ENCODE data around the gene NKPD1.

Gene NKPD1, protein sequence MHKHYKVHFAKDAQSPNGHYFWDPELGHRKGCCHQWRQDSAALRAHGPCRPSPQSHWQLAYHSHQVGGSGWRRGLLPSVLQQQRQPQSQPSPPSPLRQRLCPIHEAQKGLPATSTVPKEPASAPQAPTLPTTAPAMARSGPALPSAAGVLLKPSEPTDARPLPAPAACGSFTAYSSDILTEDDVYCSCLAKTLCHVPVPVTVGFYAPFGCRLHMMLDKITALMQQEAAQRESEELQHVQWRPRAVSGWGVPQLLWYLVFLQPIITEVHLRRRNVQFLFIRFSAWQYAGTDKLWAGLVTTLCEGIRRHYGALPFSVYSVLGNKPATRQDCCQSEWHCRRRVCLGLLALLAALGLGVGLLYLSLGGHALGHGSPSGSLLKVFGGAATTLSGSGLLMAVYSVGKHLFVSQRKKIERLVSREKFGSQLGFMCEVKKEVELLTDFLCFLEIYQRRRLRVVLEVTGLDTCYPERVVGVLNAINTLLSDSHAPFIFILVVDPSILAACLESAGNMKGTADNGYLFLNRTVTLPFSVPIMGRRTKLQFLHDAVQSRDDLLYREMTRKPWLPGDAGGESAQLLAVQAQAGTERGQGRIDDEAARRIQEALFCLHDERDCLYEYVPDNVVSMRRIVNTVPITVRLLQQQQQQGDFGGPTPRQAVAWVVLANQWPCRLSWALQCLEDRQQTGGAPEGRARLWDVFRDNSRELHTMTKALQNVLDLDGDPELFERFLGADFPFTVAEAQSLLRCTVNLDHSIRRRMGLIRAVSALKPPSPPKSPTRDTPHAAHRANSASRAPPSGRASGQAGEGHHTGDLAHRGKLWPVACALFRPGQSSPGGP

DNA sequence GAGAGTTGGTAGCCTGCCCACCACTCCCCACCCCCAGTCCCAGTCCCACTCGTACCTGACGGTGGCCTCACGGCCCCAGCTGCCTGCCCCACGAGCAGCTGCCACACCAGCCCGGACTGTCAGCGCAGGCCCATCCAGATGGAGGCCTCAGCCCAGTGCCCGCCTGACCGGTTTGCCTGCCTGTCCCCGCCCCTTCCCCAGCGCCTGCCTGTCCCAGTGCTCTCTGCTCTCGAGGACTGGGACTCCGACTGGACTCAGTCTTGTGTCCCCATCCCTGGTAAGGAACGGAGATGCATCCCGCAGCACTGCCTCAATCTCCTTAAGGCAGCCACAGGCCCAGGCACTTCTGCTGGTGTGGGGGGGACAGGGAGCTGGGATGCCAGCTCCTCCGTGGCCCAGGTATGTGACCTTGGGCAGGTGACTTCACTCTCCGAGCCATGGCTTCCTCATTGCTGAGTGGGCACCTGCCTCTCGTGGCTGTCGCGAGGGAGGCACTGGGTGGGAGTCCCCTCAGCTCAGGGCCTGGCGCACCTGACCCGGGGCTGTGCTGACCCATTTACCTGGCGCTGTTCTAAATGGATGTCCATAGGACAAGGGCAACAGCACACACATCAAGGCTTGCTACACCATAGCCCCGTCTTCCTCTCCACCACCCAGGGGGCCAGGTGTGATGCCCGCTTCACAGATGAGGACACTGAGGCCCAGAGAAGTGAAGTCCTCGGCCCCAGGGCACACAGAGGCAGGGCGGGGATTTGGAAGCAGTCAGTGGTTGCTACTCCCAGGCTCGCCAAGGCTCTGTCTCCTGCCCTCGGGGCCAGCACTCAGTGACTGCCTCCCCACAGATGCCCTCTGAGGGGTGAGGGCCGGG is at the start of gene NKPD1:
Gene NKPD1, minus strand, starts transcription at position 113 of the 868 bp plus-strand sequence. CDS start 832 bp downstream, outside the sequence.
- DNase-seq, result no peak

DNA sequence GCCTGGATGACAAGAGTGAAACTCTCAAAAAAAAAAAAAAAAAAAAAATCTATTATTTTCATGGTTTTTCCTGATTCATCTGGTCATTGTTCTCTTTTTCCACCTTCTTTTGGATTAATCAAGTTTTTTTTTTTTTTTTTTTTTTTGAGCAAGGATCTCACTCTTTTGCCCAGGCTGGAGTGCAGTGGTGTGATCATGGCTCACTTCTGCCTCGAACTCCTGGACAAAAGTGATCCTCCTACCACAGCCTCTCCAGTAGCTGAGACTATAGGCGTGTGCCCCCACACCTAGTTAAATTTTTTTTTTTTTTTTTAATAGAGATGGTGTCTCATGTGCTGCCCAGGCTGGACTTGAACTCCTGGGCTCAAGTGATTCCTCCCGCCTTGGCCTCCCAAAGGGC is 45.5 kb upstream of the NKPD1 start:
- no peak for DNase-seq

GRCh38 chr19:45205810-45206209 is 45.0 kb upstream of the NKPD1 start:
- no peak for DNase-seq

GRCh38 chr19:45202637-45203036 is 41.9 kb upstream of the NKPD1 start:
- no peak for DNase-seq

DNA sequence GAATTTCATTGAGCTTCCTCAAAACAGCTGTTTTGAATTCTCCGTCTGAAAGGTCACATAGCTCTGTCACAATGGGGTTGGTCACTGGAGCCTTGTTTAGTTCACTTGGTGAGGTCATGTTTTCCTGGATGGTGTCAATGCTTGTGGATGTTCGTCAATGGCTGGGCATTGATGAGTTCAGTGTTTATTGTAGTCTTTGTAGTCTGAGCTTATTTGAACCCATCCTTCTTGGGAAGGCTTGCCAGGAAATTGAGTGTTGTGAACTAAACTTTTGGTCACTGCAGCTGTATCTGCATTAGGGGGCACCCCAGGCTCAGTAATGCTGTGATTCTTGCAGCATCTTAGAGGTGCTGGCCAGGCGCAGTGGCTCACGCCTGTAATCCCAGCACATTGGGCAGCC is 39.8 kb upstream of the NKPD1 start:
- no peak for DNase-seq

- no peak for DNase-seq
These were observed 35.0 kb upstream of the NKPD1 start for GRCh38 chr19:45195764-45196163.

DNA sequence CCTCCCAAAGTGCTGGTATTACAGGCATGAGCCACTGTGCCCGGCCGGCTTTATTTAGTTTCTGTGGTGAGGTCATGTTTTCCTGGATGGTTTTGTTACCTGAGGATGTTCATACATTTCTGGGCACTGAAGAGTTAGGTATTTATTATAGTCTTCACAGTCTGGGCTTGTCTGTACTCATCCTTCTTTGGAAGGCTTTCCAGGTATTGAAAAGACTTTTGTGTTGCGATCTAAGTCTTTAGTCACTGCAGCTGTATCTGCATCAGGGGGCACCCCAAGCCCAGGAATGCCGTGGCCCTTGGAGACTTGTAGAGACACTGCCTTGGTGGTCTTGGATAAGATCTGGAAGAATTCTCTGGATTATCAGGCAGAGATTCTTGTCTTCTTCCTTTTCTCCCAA is 30.6 kb upstream of the NKPD1 start:
- no peak for DNase-seq

DNA sequence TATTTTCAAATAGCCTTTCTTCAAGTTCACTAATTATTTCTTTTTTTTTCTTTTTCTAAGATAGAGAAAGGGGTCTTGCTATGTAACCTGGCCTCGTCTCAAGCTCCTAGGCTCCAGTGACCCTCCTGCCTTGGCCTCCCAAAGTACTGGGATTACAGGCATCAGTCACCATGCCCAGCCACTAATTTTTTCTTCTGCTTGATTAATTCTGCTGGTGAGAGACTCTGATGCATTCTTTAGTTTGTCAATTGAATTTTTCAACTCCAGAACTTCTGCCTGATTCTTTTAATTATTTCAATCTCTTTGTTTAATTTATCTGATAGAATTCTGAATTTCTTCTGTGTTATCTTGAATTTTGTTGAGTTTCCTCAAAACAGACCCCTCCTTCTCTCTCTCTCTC is 29.2 kb upstream of the NKPD1 start:
- DNase-seq, result no peak

DNA sequence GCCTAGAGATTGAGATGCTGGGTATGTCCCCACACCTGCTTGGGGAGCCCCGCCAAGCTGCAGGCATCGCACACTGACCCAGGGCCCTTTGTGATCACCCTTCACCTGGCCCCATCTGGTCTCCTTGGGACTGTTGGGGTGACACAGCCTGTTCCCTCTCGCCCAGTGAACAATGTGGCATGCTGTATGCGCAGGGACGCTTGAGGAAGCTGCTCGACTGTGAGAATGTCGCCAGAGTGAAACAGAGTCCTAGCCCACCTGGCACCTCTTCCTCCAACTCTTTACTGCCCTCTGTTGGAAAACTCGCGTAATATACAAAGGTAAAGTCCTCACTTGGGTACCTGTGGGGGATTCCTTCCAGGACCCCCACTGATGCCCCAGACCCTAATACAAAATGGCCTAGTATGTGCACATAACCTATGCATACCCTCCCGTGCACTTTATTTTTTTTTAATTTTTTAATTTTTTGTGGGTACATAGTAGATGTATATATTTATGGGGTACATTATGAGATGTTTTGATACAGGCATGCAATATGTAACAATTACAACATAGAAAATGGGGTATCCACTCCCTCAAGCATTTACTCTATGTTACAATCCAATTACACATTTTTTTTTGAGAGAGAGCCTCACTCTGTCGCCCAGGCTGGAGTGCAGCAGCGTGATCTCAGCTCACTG is 26.8 kb upstream of the NKPD1 start:
- peak; percentile 56 for DNase-seq

DNA sequence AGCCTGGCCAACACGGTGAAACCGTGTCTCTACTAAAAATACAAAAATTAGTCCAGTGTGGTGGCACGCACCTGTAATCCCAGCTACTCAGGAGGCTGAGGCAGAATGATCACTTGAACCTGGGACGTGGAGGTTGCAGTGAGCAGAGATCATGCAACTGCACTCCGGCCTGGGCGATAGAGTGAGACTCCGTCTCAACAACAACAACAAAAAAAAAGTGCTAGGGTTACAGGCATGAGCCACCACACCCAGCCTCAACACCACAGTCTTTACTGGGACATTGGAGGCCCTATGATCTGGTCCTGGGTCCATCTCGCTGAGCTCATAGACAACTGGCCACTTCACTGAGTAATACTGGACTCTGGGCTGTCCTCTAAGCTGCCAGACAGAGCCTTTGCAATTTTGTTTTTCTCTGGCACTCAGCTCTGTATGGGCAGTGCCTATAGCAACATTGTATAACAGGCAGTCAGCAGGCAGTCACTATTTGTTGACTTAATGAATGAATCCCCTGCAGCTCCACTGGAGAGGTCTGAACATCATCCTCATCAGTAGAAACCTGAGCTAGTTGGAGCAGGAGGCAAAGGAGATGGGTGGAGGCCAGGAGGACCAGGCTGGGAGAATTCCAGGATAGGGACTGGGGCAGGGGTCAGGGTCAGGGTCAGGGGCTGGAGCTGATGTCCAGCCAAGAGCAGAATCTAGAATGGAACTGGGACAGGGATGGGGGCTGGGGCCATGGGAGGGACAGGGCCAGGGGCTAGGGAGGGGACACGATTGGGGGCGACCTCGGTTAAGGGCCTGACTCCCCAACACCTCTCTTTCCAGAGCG is 25.9 kb upstream of the NKPD1 start:
- DNase-seq, result no peak

DNA sequence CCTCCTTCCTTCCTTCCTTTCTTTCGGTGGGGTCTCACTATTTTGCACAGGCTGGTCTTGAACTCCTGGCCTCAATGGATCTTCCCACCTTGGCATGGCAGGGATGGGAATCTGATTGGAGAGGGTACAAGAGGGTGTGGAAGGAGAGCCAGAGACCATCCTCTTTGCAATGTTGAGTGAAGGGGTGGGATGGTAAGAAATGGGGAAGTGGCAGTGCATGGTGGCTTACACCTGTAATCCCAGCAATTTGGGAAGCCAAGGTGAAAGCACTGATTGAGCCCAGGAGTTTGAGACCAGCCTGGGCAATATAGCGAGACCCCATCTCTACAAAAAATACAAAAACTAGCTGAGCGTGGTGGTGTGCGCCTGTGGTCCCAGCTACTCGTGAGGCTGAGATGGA is 23.3 kb upstream of the NKPD1 start:
- DNase-seq, result no peak

DNA sequence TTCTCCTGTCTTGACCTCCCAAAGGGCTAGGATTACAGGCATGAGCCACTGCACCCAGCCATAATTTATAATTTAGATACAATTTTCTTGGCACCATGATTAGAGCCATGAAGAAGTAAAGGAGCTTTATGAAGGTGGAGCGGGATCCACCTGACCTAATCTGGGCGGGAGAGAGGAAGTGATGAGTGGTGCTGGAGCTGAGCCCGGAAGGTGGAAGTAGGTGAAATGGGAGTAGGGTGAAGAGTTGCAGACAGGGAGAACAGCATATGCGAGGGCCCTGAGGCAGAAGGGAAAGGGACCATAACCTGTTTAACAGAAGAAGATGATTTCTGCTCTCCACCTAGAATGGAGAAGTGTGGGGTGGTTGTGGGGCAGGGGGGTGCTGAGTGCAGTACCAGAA is 22.0 kb upstream of the NKPD1 start:
- DNase-seq, result no peak

DNA sequence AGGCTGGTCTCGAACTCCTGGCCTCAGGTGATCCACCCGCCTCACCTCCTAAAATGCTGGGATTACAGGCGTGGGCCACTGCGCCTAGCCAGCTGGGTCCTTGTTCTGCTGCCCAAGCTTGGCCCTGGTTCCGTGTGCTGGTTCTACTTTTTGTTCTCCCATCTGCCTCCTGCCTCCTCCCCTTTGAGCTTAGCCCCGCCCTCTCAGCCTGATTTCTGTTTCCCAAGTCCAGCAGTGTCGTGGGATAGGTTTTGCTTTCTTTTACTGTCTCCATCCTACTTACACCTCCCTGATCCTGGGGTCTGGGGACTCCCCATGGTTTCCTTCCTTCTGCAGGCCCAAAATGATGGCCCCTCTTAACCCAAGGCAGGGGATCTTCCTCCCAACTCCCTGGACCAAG is 20.2 kb upstream of the NKPD1 start:
- no peak for DNase-seq

- DNase-seq, result no peak
These were observed 19.1 kb upstream of the NKPD1 start for GRCh38 chr19:45179892-45180370.

DNA sequence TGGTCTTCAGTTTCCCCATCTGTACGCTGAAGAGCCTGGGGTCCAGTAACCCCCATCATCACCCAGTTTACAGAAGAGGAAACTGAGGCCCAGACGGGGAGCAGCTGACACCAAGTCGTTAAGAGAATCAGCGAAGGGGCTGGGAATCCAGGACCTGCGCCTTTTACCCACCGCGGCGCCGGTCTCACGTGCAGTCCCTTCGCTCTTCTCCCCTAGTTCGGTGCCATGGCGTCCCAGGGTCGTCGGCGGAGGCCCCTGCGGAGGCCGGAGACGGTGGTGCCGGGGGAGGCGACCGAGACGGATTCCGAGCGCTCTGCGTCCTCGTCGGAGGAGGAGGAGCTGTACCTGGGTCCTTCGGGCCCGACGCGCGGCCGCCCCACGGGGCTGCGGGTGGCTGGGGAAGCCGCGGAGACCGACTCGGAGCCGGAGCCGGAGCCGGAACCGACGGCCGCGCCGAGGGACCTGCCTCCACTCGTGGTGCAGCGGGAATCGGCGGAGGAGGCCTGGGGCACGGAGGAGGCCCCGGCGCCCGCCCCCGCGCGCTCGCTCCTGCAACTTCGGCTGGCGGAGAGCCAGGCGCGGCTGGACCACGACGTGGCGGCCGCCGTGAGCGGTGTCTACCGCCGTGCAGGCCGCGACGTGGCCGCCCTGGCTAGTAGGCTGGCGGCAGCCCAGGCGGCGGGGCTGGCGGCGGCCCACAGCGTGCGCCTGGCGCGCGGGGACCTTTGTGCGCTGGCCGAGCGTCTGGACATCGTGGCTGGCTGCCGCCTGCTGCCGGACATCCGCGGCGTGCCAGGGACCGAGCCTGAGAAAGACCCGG is 18.5 kb upstream of the NKPD1 start:
- DNase-seq, result peak; percentile 75

- DNase-seq, result peak; percentile 99
These were observed 17.7 kb upstream of the NKPD1 start, which contains the start of gene BLOC1S3 for GRCh38 chr19:45178262-45179071. BLOC1S3 (plus strand) TSS chr19:45178784; CDS start chr19:45179297, 513 bp downstream.

- DNase-seq, result no peak
These were observed 17.1 kb upstream of the NKPD1 start, which contains the start of gene TRAPPC6A for GRCh38 chr19:45177817-45178261. TRAPPC6A (minus strand) TSS chr19:45178237; CDS start chr19:45178218, 19 bp downstream.

- no peak for DNase-seq
These were observed 14.9 kb upstream of the NKPD1 start for GRCh38 chr19:45175515-45176345.
